Measurements from ENCODE around the gene NBPF3.
"Not testable (repeated sequence)": the region's sequence is repeated elsewhere in the genome, so short reads cannot be mapped to it uniquely, and the experiment has no call there.

- not testable (repeated sequence) for TF ChIP-seq POLR2A, POLR2AphosphoS5 (IDR thresholded peaks at IDR 0.05)
These were observed 9.1 kb upstream of the NBPF3 start for GRCh38 chr1:21430875-21431274.
